ENCODE data around the gene S100A3.

- TF ChIP-seq, protein P1, sequence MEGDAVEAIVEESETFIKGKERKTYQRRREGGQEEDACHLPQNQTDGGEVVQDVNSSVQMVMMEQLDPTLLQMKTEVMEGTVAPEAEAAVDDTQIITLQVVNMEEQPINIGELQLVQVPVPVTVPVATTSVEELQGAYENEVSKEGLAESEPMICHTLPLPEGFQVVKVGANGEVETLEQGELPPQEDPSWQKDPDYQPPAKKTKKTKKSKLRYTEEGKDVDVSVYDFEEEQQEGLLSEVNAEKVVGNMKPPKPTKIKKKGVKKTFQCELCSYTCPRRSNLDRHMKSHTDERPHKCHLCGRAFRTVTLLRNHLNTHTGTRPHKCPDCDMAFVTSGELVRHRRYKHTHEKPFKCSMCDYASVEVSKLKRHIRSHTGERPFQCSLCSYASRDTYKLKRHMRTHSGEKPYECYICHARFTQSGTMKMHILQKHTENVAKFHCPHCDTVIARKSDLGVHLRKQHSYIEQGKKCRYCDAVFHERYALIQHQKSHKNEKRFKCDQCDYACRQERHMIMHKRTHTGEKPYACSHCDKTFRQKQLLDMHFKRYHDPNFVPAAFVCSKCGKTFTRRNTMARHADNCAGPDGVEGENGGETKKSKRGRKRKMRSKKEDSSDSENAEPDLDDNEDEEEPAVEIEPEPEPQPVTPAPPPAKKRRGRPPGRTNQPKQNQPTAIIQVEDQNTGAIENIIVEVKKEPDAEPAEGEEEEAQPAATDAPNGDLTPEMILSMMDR (IDR thresholded peaks at IDR 0.05): no peak
- no peak for TF ChIP-seq POLR2A (IDR thresholded peaks at IDR 0.05)
Observed at GRCh38 chr1:153536671-153537375, 12.2 kb downstream of the S100A3 start.

All from gastroesophageal sphincter (tissue), 3 donors.